ENCODE results near the gene WSCD1.

WSCD1 gene

GRCh38 chr17:6134721-6135120, 64.5 kb downstream of the WSCD1 start:
- H3K27me3 Mint-ChIP-seq (ENCODE audit: low read depth): no peaks in the 10 kb centered on the region
- H3K36me3 Mint-ChIP-seq (ENCODE audit: low read depth): no peaks in the 10 kb centered on the region
- no peak overlapping the region for H3K4me3 Mint-ChIP-seq
- no peak overlapping the region for H3K27ac Mint-ChIP-seq
- H3K4me1 Mint-ChIP-seq (ENCODE audit: low read depth): no peaks in the 10 kb centered on the region
- no peaks in the 10 kb centered on the region for H3K9me3 Mint-ChIP-seq

GRCh38 chr17:6135236-6135635, 65.1 kb downstream of the WSCD1 start:
- Mint-ChIP-seq H3K27me3 (ENCODE audit: low read depth) (no peaks in the 10 kb centered on the region), H3K27ac (no peak overlapping the region), H3K4me3 (no peak overlapping the region), H3K36me3 (ENCODE audit: low read depth) (no peaks in the 10 kb centered on the region), H3K4me1 (ENCODE audit: low read depth) (no peaks in the 10 kb centered on the region), H3K9me3 (no peaks in the 10 kb centered on the region)

GRCh38 chr17:6135996-6136395, 65.8 kb downstream of the WSCD1 start:
- H3K27ac Mint-ChIP-seq: no peak overlapping the region
- no peak overlapping the region for H3K4me3 Mint-ChIP-seq
- H3K9me3 Mint-ChIP-seq: no peaks in the 10 kb centered on the region
- no peaks in the 10 kb centered on the region for H3K27me3 Mint-ChIP-seq (ENCODE audit: low read depth)
- H3K36me3 Mint-ChIP-seq (ENCODE audit: low read depth): no peaks in the 10 kb centered on the region
- no peaks in the 10 kb centered on the region for H3K4me1 Mint-ChIP-seq (ENCODE audit: low read depth)

- no peak overlapping the region for H3K4me3 Mint-ChIP-seq
- H3K4me1 Mint-ChIP-seq (ENCODE audit: low read depth): no peaks in the 10 kb centered on the region
- no peaks in the 10 kb centered on the region for H3K36me3 Mint-ChIP-seq (ENCODE audit: low read depth)
- no peaks in the 10 kb centered on the region for H3K9me3 Mint-ChIP-seq
- no peak overlapping the region for H3K27ac Mint-ChIP-seq
- no peaks in the 10 kb centered on the region for H3K27me3 Mint-ChIP-seq (ENCODE audit: low read depth)
Observed at GRCh38 chr17:6137716-6138502, 67.7 kb downstream of the WSCD1 start.

GRCh38 chr17:6138761-6139446, 68.7 kb downstream of the WSCD1 start:
- Mint-ChIP-seq H3K4me3 (no peak overlapping the region), H3K9me3 (no peaks in the 10 kb centered on the region), H3K4me1 (ENCODE audit: low read depth) (no peaks in the 10 kb centered on the region), H3K27ac (no peak overlapping the region), H3K27me3 (ENCODE audit: low read depth) (no peaks in the 10 kb centered on the region), H3K36me3 (ENCODE audit: low read depth) (no peaks in the 10 kb centered on the region)

GRCh38 chr17:6139447-6139832, 69.3 kb downstream of the WSCD1 start:
- no peaks in the 10 kb centered on the region for H3K36me3 Mint-ChIP-seq (ENCODE audit: low read depth)
- no peaks in the 10 kb centered on the region for H3K27me3 Mint-ChIP-seq (ENCODE audit: low read depth)
- no peaks in the 10 kb centered on the region for H3K9me3 Mint-ChIP-seq
- no peaks in the 10 kb centered on the region for H3K4me1 Mint-ChIP-seq (ENCODE audit: low read depth)
- H3K4me3 Mint-ChIP-seq: no peak overlapping the region
- H3K27ac Mint-ChIP-seq: no peak overlapping the region

- H3K27ac Mint-ChIP-seq: no peak overlapping the region
- no peaks in the 10 kb centered on the region for H3K27me3 Mint-ChIP-seq (ENCODE audit: low read depth)
- no peaks in the 10 kb centered on the region for H3K9me3 Mint-ChIP-seq
- no peaks in the 10 kb centered on the region for H3K36me3 Mint-ChIP-seq (ENCODE audit: low read depth)
- H3K4me3 Mint-ChIP-seq: no peak overlapping the region
- H3K4me1 Mint-ChIP-seq (ENCODE audit: low read depth): no peaks in the 10 kb centered on the region
Observed at GRCh38 chr17:6140188-6140587, 70.0 kb downstream of the WSCD1 start.

GRCh38 chr17:6140728-6141330, 70.7 kb downstream of the WSCD1 start:
- Mint-ChIP-seq H3K4me1 (ENCODE audit: low read depth) (no peaks in the 10 kb centered on the region), H3K4me3 (no peak overlapping the region), H3K36me3 (ENCODE audit: low read depth) (no peaks in the 10 kb centered on the region), H3K9me3 (no peaks in the 10 kb centered on the region), H3K27ac (no peak overlapping the region), H3K27me3 (ENCODE audit: low read depth) (no peaks in the 10 kb centered on the region)

GRCh38 chr17:6142701-6143100, 72.5 kb downstream of the WSCD1 start:
- Mint-ChIP-seq H3K27ac (no peak overlapping the region), H3K27me3 (ENCODE audit: low read depth) (no peaks in the 10 kb centered on the region), H3K4me1 (ENCODE audit: low read depth) (no peaks in the 10 kb centered on the region), H3K9me3 (no peaks in the 10 kb centered on the region), H3K4me3 (no peak overlapping the region), H3K36me3 (ENCODE audit: low read depth) (no peaks in the 10 kb centered on the region)

- no peaks in the 10 kb centered on the region for H3K9me3 Mint-ChIP-seq
- no peaks in the 10 kb centered on the region for H3K27me3 Mint-ChIP-seq (ENCODE audit: low read depth)
- no peaks in the 10 kb centered on the region for H3K36me3 Mint-ChIP-seq (ENCODE audit: low read depth)
- H3K27ac Mint-ChIP-seq: no peak overlapping the region
- no peak overlapping the region for H3K4me3 Mint-ChIP-seq
- no peaks in the 10 kb centered on the region for H3K4me1 Mint-ChIP-seq (ENCODE audit: low read depth)
Observed at GRCh38 chr17:6145946-6146345, 75.8 kb downstream of the WSCD1 start.

- H3K4me1 Mint-ChIP-seq (ENCODE audit: low read depth): no peaks in the 10 kb centered on the region
- no peaks in the 10 kb centered on the region for H3K27me3 Mint-ChIP-seq (ENCODE audit: low read depth)
- H3K4me3 Mint-ChIP-seq: no peak overlapping the region
- H3K27ac Mint-ChIP-seq: no peak overlapping the region
- H3K9me3 Mint-ChIP-seq: no peaks in the 10 kb centered on the region
- H3K36me3 Mint-ChIP-seq (ENCODE audit: low read depth): no peaks in the 10 kb centered on the region
Observed at GRCh38 chr17:6147042-6147441, 76.9 kb downstream of the WSCD1 start.

GRCh38 chr17:6153375-6153774, 83.2 kb downstream of the WSCD1 start:
- no peaks in the 10 kb centered on the region for H3K27me3 Mint-ChIP-seq (ENCODE audit: low read depth)
- no peak overlapping the region for H3K4me3 Mint-ChIP-seq
- H3K4me1 Mint-ChIP-seq (ENCODE audit: low read depth): no peaks in the 10 kb centered on the region
- H3K9me3 Mint-ChIP-seq: no peaks in the 10 kb centered on the region
- H3K27ac Mint-ChIP-seq: no peak overlapping the region
- H3K36me3 Mint-ChIP-seq (ENCODE audit: low read depth): no peaks in the 10 kb centered on the region

GRCh38 chr17:6157716-6158115, 87.5 kb downstream of the WSCD1 start:
- no peaks in the 10 kb centered on the region for H3K27me3 Mint-ChIP-seq (ENCODE audit: low read depth)
- H3K4me3 Mint-ChIP-seq: no peak overlapping the region

GRCh38 chr17:6159541-6160231, 89.5 kb downstream of the WSCD1 start:
- H3K4me1 Mint-ChIP-seq (ENCODE audit: low read depth): no peaks in the 10 kb centered on the region
- H3K27me3 Mint-ChIP-seq (ENCODE audit: low read depth): peaks cover 2% of the 10 kb centered on the region
- H3K36me3 Mint-ChIP-seq (ENCODE audit: low read depth): no peaks in the 10 kb centered on the region
- no peaks in the 10 kb centered on the region for H3K9me3 Mint-ChIP-seq
- no peak overlapping the region for H3K4me3 Mint-ChIP-seq
- H3K27ac Mint-ChIP-seq: no peak overlapping the region

More at GRCh38 chr17:6157716-6158115, 87.5 kb downstream of the WSCD1 start:
- Mint-ChIP-seq H3K36me3 (ENCODE audit: low read depth) (no peaks in the 10 kb centered on the region), H3K4me1 (ENCODE audit: low read depth) (no peaks in the 10 kb centered on the region), H3K27ac (no peak overlapping the region), H3K9me3 (no peaks in the 10 kb centered on the region)

GRCh38 chr17:6160232-6160555, 90.0 kb downstream of the WSCD1 start:
- Mint-ChIP-seq H3K9me3 (no peaks in the 10 kb centered on the region), H3K27ac (no peak overlapping the region), H3K4me1 (ENCODE audit: low read depth) (no peaks in the 10 kb centered on the region), H3K4me3 (no peak overlapping the region), H3K36me3 (ENCODE audit: low read depth) (no peaks in the 10 kb centered on the region), H3K27me3 (ENCODE audit: low read depth) (peaks cover 2% of the 10 kb centered on the region)
